Measurements from ENCODE around the gene ZNF215.
"Not testable (repeated sequence)": the region's sequence is repeated elsewhere in the genome, so short reads cannot be mapped to it uniquely, and the experiment has no call there.

Gene ZNF215

DNA sequence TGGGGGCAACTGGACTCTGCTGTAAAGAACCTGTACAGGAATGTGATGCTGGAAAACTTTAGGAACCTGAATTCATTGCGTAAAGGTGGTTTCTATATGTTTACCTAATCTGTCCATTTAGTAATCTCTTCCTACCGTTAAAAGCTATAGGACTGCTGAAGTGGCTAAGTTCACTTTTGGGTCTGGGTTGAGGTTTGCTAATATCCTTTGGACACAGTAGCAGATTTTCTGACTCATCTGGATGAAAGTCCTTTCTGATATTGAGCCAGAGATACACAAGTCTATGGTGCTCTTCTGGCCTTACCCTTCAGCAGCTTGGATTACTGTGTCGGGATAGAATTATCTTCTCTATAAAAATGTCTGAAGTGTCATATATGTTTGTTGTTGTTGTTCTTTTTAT lies 16.9 kb downstream of the ZNF215 start:
- no peak for DNase-seq

GRCh38 chr11:6954248-6954647 lies 28.0 kb downstream of the ZNF215 start:
- DNase-seq, result not testable (repeated sequence)

DNA sequence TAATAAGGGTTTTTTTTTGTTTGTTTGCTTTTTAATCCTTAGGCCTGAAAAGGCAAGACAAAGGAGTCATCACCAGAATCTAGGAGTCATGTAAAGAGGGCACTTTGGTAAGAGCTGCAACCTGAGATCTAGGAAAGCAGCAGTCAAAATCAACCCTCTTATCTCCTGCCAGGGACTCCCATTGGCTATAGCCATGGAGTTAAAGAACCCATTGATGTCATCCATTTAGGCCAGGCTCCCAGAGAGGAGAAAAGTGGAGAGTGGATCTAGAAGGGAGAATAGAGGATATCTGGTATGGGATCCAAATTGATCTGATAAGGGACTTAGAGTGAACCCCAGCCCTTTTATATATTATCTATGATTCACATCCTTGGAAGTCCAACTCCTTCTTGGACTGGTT lies 35.9 kb downstream of the ZNF215 start:
- DNase-seq, result no peak

DNA sequence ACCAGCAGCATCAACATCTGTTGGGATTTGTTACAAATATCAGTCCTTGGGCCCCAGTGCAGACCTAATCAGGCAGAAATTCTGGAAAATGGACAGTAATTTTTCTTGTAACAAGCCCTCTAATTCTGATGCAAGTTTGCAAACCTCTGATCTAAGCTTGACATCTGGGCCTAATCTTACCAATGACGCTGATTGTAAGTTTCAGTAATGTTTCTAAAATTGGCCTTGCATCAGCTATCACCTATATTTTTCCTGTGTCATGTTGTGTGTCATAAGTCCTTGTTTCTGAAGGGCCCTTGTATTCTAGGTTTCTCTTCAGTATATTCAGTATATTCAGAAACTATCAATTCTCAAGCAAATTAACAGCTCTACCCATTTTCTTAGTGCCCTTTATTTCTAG lies 36.4 kb downstream of the ZNF215 start:
- no peak for DNase-seq

DNA sequence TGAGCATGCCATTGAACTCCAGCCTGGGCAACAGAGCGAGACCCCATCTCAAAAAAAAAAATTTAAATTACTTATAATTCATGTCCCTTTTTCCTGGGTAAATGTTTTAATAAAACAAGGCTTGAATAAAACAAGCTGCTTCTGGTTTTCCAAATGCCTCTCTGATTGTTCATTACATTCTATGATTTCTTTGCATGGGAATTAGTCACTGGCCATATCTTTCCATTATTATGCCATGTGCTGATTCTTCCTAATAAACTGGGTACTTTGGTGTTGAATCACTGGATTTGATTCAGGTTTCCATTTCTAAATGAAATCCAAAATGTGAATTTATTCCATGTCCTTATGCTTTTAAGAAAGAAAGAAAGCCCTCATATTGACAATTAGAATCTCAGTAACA lies 42.6 kb downstream of the ZNF215 start:
- no peak for DNase-seq

- not testable (repeated sequence) for DNase-seq
These were observed 43.6 kb downstream of the ZNF215 start for GRCh38 chr11:6969854-6970253.

DNA sequence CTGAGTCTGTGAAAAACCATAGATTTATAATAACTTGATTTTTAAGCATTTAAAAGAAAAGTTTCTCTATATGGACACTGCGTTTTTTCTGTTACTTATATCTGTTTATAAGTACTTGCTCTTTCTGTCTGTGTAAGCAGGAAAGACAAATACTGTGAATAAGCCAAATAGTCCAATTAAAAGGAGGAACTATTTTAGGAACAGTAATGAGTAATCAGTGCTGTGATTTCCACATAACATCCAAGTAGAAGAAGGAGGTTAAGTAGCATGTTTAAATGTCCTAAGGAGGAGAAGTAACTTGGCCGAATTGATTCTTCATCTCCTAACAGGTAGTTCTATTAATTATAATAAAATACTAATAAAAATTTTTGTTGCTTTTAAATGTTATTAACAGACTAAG lies 53.1 kb downstream of the ZNF215 start:
- no peak for DNase-seq

GRCh38 chr11:6986487-6986886 lies 60.3 kb downstream of the ZNF215 start:
- no peak for DNase-seq

DNA sequence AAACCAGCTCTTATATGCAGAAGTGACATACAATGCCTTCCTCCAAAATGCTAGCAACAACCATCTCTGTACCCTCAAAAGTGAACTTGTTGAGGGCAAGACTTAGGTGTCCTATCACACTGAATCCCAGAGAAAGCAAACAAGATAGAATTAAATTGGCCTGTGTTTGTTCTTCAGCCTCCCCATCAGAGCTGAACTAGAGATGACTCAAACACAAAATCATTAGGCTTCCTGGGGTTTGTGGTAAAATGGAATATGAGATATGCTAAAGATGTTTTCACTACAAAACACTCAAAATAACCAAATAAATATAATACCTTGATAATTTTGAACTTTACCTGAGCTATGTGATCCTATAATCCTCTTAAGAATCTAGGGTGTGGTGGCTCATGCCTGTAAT lies 62.3 kb downstream of the ZNF215 start:
- DNase-seq, result no peak

DNA sequence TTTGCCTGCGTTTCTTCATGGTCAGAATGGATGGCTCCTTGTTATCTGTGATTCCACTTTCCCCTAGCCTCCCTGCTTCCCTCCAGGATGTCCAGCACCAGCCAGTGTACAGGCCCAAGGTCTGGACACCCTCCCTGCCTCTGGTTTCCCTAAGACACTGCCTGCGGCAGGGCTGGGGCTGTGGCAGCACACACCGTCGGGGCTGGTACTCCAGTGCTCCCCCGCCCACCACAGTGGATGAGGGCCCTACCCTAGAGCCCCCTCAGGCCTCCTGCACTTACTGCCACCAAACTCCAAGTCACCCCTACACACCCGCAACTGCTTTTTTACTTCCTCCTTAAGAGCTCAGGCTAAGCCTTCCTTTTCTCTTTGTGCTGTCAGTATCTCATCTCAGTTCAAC lies 65.0 kb downstream of the ZNF215 start:
- DNase-seq, result no peak

DNA sequence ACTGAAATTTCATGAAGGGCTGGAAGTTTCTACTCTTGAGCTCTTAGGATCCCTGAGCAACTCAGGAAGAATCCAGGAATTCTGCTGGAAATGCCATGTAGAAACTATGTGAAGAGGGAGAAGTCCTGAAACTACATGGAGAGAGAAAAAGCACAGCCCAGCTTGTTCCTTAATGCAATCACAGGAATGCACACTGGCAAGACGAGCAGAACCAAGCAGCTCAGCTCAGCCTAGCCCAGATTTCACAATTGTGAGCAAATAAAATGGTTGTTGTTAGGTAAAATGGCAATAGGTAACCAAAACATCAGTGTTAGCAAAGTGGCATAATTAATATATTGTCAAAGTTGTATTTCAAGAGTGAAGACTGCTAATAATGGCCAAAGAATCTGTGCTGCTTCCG lies 65.8 kb downstream of the ZNF215 start:
- DNase-seq, result no peak

- DNase-seq, result no peak
These were observed 66.5 kb downstream of the ZNF215 start for GRCh38 chr11:6992457-6993417.

GRCh38 chr11:6995703-6996102 lies 69.5 kb downstream of the ZNF215 start:
- DNase-seq, result no peak

- DNase-seq, result no peak
These were observed 78.3 kb downstream of the ZNF215 start for GRCh38 chr11:7004482-7004881.
